B cell (primary cell): ENCODE results near the gene CACNA1D. TPM values are rescaled to one million over a fixed set of nuclear protein-coding genes. Genes with fewer than 3 reads are reported as not detected.

Experiments
- ATAC-seq: fragments of 200-7000 bp; cut with Tn5 transposase; one replicate; pipeline ENCODE4 v1.10.0; 2021; ENCODE audit warnings: low read depth, mild to moderate bottlenecking, moderate number of reproducible peaks, moderate library complexity
- CTCF ChIA-PET: fragments of 350-600 bp; sonication (Branson Sonifier 250); formaldehyde crosslinking; loops from one replicate; lab custom pipeline; 2021; ENCODE audit warnings: antibody characterized with exemption, inconsistent platforms; lab: Charles Lee
- POLR2A ChIA-PET: fragments of 350-600 bp; sonication (Branson Sonifier 250); formaldehyde crosslinking; loops from one replicate; lab custom pipeline; 2021; ENCODE audit warnings: antibody characterized with exemption; lab: Charles Lee
- DNase-seq: peaks from one replicate; pipeline ENCODE4 v3.0.0; 2013
- H2AFZ ChIP-seq: 2 replicates; pipeline ENCODE4 v1.6.1; 2012; ENCODE audit warnings: mild to moderate bottlenecking, low read depth, low read length; ENCODE audit not compliant: insufficient read depth, poor library complexity, severe bottlenecking
- H3K27ac ChIP-seq, 2 donors: 1 replicate in 1 of 2; 2 replicates in 1 of 2; pipeline ENCODE4 v1.5.1; 2012 to 2013; ENCODE audit warnings: low read length in 2 of 2, mild to moderate bottlenecking in 2 of 2, moderate library complexity in 1 of 2
- H3K27me3 ChIP-seq, 4 experiments: fragments of 200-600 bp in 1 of 4; sonication (generic) in 1 of 4; replicated peaks in 1 of 4; 1 replicate in 2 of 4; 2 replicates in 2 of 4; pipeline versions ENCODE4 v1.6.1 to v1.7.0; 2013 to 2016; ENCODE audit warnings: low read length in 3 of 4, mild to moderate bottlenecking in 2 of 4, mixed read lengths in 1 of 4, moderate library complexity in 1 of 4; ENCODE audit not compliant: insufficient read depth in 4 of 4, control insufficient read depth in 3 of 4; ENCODE audit errors: control extremely low read depth in 1 of 4
- H3K36me3 ChIP-seq, 2 experiments: replicated peaks in 1 of 2; 1 replicate in 1 of 2; 2 replicates in 1 of 2; pipeline versions ENCODE4 v1.6.1 to v1.7.1; 2013; ENCODE audit warnings: low read length in 1 of 2; ENCODE audit not compliant: insufficient read depth in 2 of 2, control insufficient read depth in 1 of 2; ENCODE audit errors: control extremely low read depth in 1 of 2, extremely low read depth in 1 of 2
- H3K4me1 ChIP-seq, 2 donors: fragments of 200-600 bp in 1 of 2; sonication (generic) in 1 of 2; 1 replicate in 1 of 2; 2 replicates in 1 of 2; pipeline versions ENCODE4 v1.5.1 to v1.6.1; 2013 to 2017; ENCODE audit warnings: low read length in 2 of 2; ENCODE audit not compliant: control insufficient read depth in 2 of 2, insufficient read depth in 2 of 2
- H3K4me2 ChIP-seq: replicated peaks from 2 replicates; pipeline ENCODE3; 2012; ENCODE audit warnings: mild to moderate bottlenecking, low read depth, low read length; ENCODE audit not compliant: poor library complexity, severe bottlenecking
- H3K4me3 ChIP-seq, 5 experiments: fragments of 200-600 bp in 1 of 5; sonication (generic) in 1 of 5; 1 replicate in 3 of 5; 2 replicates in 2 of 5; pipeline versions ENCODE4 v1.5.1 to v1.7.0; 2011 to 2016; ENCODE audit warnings: low read length in 4 of 5, mild to moderate bottlenecking in 4 of 5, low read depth in 2 of 5, control low read depth in 1 of 5, moderate library complexity in 1 of 5; ENCODE audit not compliant: insufficient read depth in 1 of 5; ENCODE audit errors: control extremely low read depth in 1 of 5, extremely low read depth in 1 of 5
- H3K79me2 ChIP-seq: fragments of 200-600 bp; sonication (generic); one replicate; pipeline ENCODE4 v1.6.0; 2016; ENCODE audit warnings: low read length; ENCODE audit not compliant: control insufficient read depth, insufficient read depth
- H3K9ac ChIP-seq: fragments of 200-600 bp; sonication (generic); 2 replicates; pipeline ENCODE4 v1.6.1; 2017; ENCODE audit warnings: mild to moderate bottlenecking, low read length, moderate library complexity
- H3K9me3 ChIP-seq, 3 donors: one replicate each; pipeline versions ENCODE4 v1.6.1 to v1.7.1; 2013; ENCODE audit warnings: low read length in 2 of 3; ENCODE audit not compliant: control insufficient read depth in 2 of 3, insufficient read depth in 1 of 3; ENCODE audit errors: control extremely low read depth in 1 of 3
- H4K20me1 ChIP-seq: 2 replicates; pipeline ENCODE4 v1.6.0; 2012; ENCODE audit warnings: mild to moderate bottlenecking, low read length; ENCODE audit not compliant: insufficient read depth, control insufficient read depth, poor library complexity, severe bottlenecking
- H3K27ac Mint-ChIP-seq: one replicate; pipeline ENCODE4 v1.8.0; 2021; ENCODE audit warnings: mixed read lengths
- H3K27me3 Mint-ChIP-seq: one replicate; pipeline ENCODE4 v1.8.0; 2021; ENCODE audit warnings: mixed read lengths
- H3K4me1 Mint-ChIP-seq: one replicate; pipeline ENCODE4 v1.8.0; 2021; ENCODE audit warnings: mixed read lengths
- H3K4me3 Mint-ChIP-seq: one replicate; pipeline ENCODE4 v1.8.0; 2021; ENCODE audit warnings: mixed read lengths
- H3K9me3 Mint-ChIP-seq: one replicate; pipeline ENCODE4 v1.8.0; 2022; ENCODE audit warnings: mixed read lengths; ENCODE audit not compliant: insufficient read depth
- CTCF ChIP-seq: fragments of 200-600 bp; IDR thresholded peaks from one replicate; pipeline ENCODE4 v1.8.0; 2022; ENCODE audit warnings: antibody characterized with exemption, mild to moderate bottlenecking
- EZH2 ChIP-seq: IDR thresholded peaks from 2 replicates; pipeline ENCODE4 v1.6.1; 2012; ENCODE audit warnings: borderline replicate concordance, low read depth, mild to moderate bottlenecking, moderate library complexity, low read length; ENCODE audit not compliant: insufficient read depth, poor library complexity, severe bottlenecking
- WGBS: methylation state at CpG from one replicate; pipeline ENCODE4 v1.1.5; 2013; ENCODE audit warnings: missing lambda C conversion rate; ENCODE audit not compliant: insufficient coverage; 5-methylcytosine and 5-hydroxymethylcytosine counted together
- intact Hi-C: fragments of 100-400 bp; cut with micrococcal nuclease; formaldehyde crosslinking; loops from one replicate; pipeline ENCODE4 v1.10.0; 2022
- polyA plus RNA-seq: library from polyadenylated mRNA; depleted of rRNA; stranded (reverse); fragments of >200 nt; gene quantifications from 2 replicates; pipeline ENCODE4 v1.2.3, GENCODE V29; 2012
- total RNA-seq, 2 donors: library from RNA; stranded (reverse); fragments of 120-200 nt in 1 of 2; gene quantifications; 1 replicate in 1 of 2; 2 replicates in 1 of 2; pipeline versions ENCODE4 v1.2.3 to v1.2.4, GENCODE V29; 2013 to 2022

The CACNA1D gene
- total and polyA plus RNA-seq, 2 donors (not counting 1 experiment from before 2014, with no cell fraction given), result 0.06 to 0.07 TPM

DNA sequence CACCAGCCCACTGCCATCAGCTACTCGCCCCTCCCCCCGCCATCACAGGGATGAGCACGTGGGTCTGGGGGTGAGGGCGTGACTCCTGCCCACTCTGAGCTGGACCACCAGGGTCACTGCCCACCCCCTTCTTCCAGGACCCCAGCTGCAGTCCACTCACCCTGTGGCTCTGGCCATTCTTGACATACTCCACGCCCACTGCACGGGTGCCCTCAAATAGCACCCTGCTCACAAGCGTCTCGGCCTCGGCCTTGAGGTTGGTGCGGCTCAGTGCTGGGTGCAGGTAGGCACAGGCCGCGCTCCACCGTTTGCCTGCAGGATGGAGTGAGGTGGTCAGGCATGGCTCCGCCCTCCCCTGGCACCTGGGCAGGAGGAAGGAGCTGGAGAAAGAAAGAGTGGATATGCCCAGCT is 327.9 kb downstream of the CACNA1D start:
- POLR2A ChIA-PET, result no interaction called here
- H3K27me3 ChIP-seq, result peaks cover 0 to 7% (median 0%) of the 10 kb centered on the region in 4 experiments
- no peaks in the 10 kb centered on the region for H3K79me2 ChIP-seq
- no peaks in the 10 kb centered on the region for H3K9me3 Mint-ChIP-seq
- no peaks in the 10 kb centered on the region for H3K27me3 Mint-ChIP-seq
- no peak overlapping the region for H3K9ac ChIP-seq
- H3K9me3 ChIP-seq, result peaks cover 0 to 3% (median 0%) of the 10 kb centered on the region in 3 donors
- no peak for ATAC-seq
- 98% methylated on average over 14 of the region's 14 CpGs for WGBS
- H3K36me3 ChIP-seq, result no peaks in the 10 kb centered on the region
- TF ChIP-seq CTCF (no peak), EZH2 (no peak)
- no peak for DNase-seq
- H4K20me1 ChIP-seq, result no peaks in the 10 kb centered on the region
- no peak overlapping the region for H3K4me2 ChIP-seq
- H3K27ac Mint-ChIP-seq, result no peak overlapping the region
- intact Hi-C loops, result no loop called here
- H3K27ac ChIP-seq, result no peak overlapping the region
- H3K4me1 ChIP-seq, result no peaks in the 10 kb centered on the region
- CTCF ChIA-PET, result interaction anchor here (0.9 kb wide), 1 partner anchor 107 kb away, joined by 3 read pairs; no protein-coding TSS in a partner anchor
- H2AFZ ChIP-seq, result no peak overlapping the region
- no peaks in the 10 kb centered on the region for H3K4me1 Mint-ChIP-seq
- H3K4me3 Mint-ChIP-seq, result no peak overlapping the region
- no peak overlapping the region for H3K4me3 ChIP-seq

DNA sequence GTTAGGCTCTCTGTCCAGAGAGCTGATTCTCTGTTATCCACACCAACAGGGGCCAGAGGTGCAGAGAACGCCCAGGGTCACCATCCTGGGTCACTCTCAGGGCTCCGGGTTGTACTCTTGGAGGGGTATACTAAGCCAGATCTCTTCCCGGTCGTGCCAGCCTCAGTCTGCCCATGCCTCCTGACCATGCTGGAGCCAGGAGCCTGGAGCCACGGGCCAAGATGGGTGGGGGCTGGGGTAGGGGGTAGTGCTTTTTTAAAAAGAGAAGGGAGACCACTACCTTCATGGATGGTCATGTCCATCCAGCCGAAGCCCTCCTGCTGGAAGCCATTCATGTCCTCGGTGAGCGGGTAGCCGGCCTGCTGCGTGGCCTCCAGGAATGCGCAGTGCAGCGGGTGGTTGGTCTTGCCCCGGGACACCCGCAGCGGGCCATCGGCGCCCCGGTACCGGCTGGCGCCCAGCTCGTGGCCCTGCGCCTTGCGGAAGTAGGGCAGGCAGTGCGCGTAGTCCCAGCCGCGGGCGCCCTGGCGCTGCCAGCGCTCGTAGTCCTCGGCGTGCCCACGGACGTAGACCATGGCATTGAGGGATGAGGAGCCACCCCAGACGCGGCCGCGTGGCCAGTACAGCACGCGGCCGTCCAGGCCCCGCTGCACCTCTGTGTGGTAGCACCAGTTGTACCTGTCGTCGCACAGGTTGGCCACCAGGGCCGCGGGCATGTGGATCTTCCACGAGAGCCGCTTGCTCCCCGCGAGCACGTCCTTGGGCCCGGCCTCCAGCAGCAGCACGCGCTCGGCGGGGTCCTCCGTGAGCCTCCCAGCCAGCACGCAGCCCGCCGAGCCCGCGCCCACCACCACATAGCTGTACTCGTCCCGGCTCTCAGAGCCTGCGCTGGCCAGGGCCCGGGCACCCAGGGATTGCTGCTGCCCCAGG is 328.9 kb downstream of the CACNA1D start:
- no peaks in the 10 kb centered on the region for H3K9me3 Mint-ChIP-seq

More for the DNA sequence above, 328.9 kb downstream of the CACNA1D start:
- DNase-seq (no peak), ATAC-seq (no peak)
- H3K4me3 ChIP-seq, result no peak overlapping the region
- H3K4me2 ChIP-seq, result no peak overlapping the region
- H3K9me3 ChIP-seq, result peaks cover 0 to 3% (median 0%) of the 10 kb centered on the region in 3 donors
- H3K9ac ChIP-seq, result no peak overlapping the region
- no peaks in the 10 kb centered on the region for H3K36me3 ChIP-seq
- Mint-ChIP-seq H3K27me3 (no peaks in the 10 kb centered on the region), H3K4me1 (no peaks in the 10 kb centered on the region), H3K27ac (no peak overlapping the region), H3K4me3 (no peak overlapping the region)
- intact Hi-C loops, result no loop called here
- no peak overlapping the region for H2AFZ ChIP-seq
- no peaks in the 10 kb centered on the region for H3K4me1 ChIP-seq
- H3K27me3 ChIP-seq, result peaks cover 0 to 7% (median 0%) of the 10 kb centered on the region in 4 experiments
- H3K79me2 ChIP-seq, result no peaks in the 10 kb centered on the region
- H4K20me1 ChIP-seq, result no peaks in the 10 kb centered on the region
- 98% methylated on average over 67 of the region's 67 CpGs for WGBS
- H3K27ac ChIP-seq, result no peak overlapping the region
- ChIA-PET POLR2A (no interaction called here), CTCF (interaction anchor here (0.9 kb wide), 1 partner anchor 106 kb away, joined by 3 read pairs; no protein-coding TSS in a partner anchor)
- no peak for TF ChIP-seq EZH2
- TF ChIP-seq CTCF, result no peak
